ENCODE data around the gene ANTXR2. TPM values are rescaled to one million over a fixed set of nuclear protein-coding genes. Genes with fewer than 3 reads are reported as not detected.

The ANTXR2 gene
- total RNA-seq, 1 donor from 2014 or later, result 28.3 TPM

DNA sequence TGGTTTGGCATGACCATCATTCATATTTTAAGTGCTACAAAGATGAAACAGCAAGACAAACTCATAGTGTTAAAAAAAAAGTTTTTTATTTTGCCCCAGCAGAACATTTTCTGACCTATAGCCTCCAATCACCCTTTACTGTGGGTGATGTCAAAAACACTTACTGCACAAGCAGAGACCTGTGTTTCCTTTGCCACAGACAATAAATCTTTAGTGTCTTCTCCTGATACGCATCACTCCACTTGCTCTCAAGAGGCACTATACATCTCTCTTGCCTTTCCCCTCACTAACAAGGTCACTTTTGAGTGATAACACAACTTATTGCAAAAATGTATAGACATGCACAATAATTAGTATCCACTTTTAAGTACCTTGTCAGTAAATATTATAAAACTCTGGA, 125.6 kb downstream of the ANTXR2 start:
- Histone ChIP-seq H3K36me3 (no peaks in the 10 kb centered on the region), H3K27ac (no peak overlapping the region), H4K20me1 (ENCODE audit: low read depth) (no peaks in the 10 kb centered on the region), H3K4me1 (no peaks in the 10 kb centered on the region), H3K27me3 (no peaks in the 10 kb centered on the region), H3K4me3 (no peak overlapping the region), H3K4me2 (no peak overlapping the region), H3K9ac (no peak overlapping the region), H3K79me2 (ENCODE audit: low read depth) (no peaks in the 10 kb centered on the region), H3K9me3 (ENCODE audit: low read depth) (no peaks in the 10 kb centered on the region), H2AFZ (replicated peaks) (no peak overlapping the region), H3F3A (ENCODE audit: low read depth) (no peaks in the 10 kb centered on the region)
- Mint-ChIP-seq H3K4me1 (peaks cover 3% of the 10 kb centered on the region), H3K27me3 (ENCODE audit: insufficient read depth, low read depth) (no peaks in the 10 kb centered on the region), H3K9me3 (no peaks in the 10 kb centered on the region), H3K4me3 (no peak overlapping the region), H3K36me3 (no peaks in the 10 kb centered on the region), H3K27ac (no peak overlapping the region)
- TF ChIP-seq, protein P1, sequence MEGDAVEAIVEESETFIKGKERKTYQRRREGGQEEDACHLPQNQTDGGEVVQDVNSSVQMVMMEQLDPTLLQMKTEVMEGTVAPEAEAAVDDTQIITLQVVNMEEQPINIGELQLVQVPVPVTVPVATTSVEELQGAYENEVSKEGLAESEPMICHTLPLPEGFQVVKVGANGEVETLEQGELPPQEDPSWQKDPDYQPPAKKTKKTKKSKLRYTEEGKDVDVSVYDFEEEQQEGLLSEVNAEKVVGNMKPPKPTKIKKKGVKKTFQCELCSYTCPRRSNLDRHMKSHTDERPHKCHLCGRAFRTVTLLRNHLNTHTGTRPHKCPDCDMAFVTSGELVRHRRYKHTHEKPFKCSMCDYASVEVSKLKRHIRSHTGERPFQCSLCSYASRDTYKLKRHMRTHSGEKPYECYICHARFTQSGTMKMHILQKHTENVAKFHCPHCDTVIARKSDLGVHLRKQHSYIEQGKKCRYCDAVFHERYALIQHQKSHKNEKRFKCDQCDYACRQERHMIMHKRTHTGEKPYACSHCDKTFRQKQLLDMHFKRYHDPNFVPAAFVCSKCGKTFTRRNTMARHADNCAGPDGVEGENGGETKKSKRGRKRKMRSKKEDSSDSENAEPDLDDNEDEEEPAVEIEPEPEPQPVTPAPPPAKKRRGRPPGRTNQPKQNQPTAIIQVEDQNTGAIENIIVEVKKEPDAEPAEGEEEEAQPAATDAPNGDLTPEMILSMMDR (IDR thresholded peaks at IDR 0.05), result no peak
- TF ChIP-seq EZH2phosphoT487 (IDR thresholded peaks at IDR 0.05) (no peak), EZH2 (IDR thresholded peaks at IDR 0.05) (no peak)
- no peak for DNase-seq (ENCODE audit: low spot score)

DNA sequence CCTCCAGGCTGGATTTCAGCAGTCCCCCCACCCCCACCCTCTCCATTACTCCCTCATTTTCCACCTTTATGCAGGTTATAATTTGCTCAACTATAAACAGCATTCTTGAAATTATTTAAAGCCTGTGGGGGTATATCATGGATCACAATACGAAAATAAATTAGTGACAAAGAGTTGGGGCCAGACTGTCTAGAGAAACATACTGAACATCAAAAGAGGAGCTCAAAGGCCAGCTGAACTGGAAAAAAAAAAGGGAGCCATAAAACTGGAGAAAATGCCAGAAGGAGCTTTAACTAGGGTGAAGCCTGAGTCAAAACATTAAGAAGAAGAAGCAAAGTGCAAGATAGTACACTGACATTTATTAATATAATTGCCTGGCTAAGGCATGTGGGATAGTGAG, 137.8 kb downstream of the ANTXR2 start:
- H3K27me3 Mint-ChIP-seq (ENCODE audit: insufficient read depth, low read depth), result no peaks in the 10 kb centered on the region
- H3K4me3 Mint-ChIP-seq, result no peak overlapping the region
- TF ChIP-seq EZH2 (IDR thresholded peaks at IDR 0.05) (no peak), EZH2phosphoT487 (IDR thresholded peaks at IDR 0.05) (no peak)
- TF ChIP-seq, protein P1 (IDR thresholded peaks at IDR 0.05), result no peak
- Histone ChIP-seq H2AFZ (replicated peaks) (no peak overlapping the region), H3K79me2 (ENCODE audit: low read depth) (no peaks in the 10 kb centered on the region), H3K9ac (no peak overlapping the region), H3K9me3 (ENCODE audit: low read depth) (no peaks in the 10 kb centered on the region), H3F3A (ENCODE audit: low read depth) (no peaks in the 10 kb centered on the region), H3K4me3 (no peak overlapping the region), H3K4me1 (no peaks in the 10 kb centered on the region), H3K27ac (no peak overlapping the region), H3K4me2 (no peak overlapping the region), H3K36me3 (no peaks in the 10 kb centered on the region), H3K27me3 (no peaks in the 10 kb centered on the region), H4K20me1 (ENCODE audit: low read depth) (no peaks in the 10 kb centered on the region)
- H3K27ac Mint-ChIP-seq, result no peak overlapping the region
- H3K36me3 Mint-ChIP-seq, result no peaks in the 10 kb centered on the region
- no peaks in the 10 kb centered on the region for H3K9me3 Mint-ChIP-seq
- H3K4me1 Mint-ChIP-seq, result peaks cover 2% of the 10 kb centered on the region
- DNase-seq (ENCODE audit: low spot score), result no peak

DNA sequence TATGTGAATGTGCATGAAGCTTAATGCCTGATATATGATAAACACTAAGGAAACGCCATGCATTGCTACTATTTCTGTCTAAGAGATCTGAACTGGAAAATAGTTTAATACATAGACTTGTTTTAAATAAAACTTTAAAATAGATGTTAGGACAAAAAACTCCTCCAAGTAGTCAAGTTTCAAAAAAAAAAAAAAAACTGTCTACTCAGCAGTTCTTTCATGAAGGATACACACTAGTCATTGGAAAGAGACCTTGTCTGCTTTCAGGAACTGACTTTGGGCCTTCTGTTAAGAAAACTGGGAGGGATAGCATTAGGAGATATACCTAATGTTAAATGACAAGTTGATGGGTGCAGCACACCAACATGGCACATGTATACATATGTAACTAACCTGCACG, 138.4 kb downstream of the ANTXR2 start:
- Histone ChIP-seq H3K4me3 (no peak overlapping the region), H3K79me2 (ENCODE audit: low read depth) (no peaks in the 10 kb centered on the region), H3K27ac (no peak overlapping the region), H4K20me1 (ENCODE audit: low read depth) (no peaks in the 10 kb centered on the region), H3K4me1 (no peaks in the 10 kb centered on the region), H3K9me3 (ENCODE audit: low read depth) (no peaks in the 10 kb centered on the region), H3K36me3 (no peaks in the 10 kb centered on the region), H3K4me2 (no peak overlapping the region), H3K27me3 (no peaks in the 10 kb centered on the region), H3F3A (ENCODE audit: low read depth) (no peaks in the 10 kb centered on the region), H2AFZ (replicated peaks) (no peak overlapping the region), H3K9ac (no peak overlapping the region)
- H3K27ac Mint-ChIP-seq, result no peak overlapping the region
- H3K36me3 Mint-ChIP-seq, result no peaks in the 10 kb centered on the region
- H3K9me3 Mint-ChIP-seq, result no peaks in the 10 kb centered on the region
- TF ChIP-seq EZH2 (IDR thresholded peaks at IDR 0.05), result no peak
- TF ChIP-seq, protein P1 (IDR thresholded peaks at IDR 0.05), result no peak
- H3K4me3 Mint-ChIP-seq, result no peak overlapping the region
- DNase-seq (ENCODE audit: low spot score), result no peak
- peaks cover 2% of the 10 kb centered on the region for H3K4me1 Mint-ChIP-seq
- no peaks in the 10 kb centered on the region for H3K27me3 Mint-ChIP-seq (ENCODE audit: insufficient read depth, low read depth)

DNA sequence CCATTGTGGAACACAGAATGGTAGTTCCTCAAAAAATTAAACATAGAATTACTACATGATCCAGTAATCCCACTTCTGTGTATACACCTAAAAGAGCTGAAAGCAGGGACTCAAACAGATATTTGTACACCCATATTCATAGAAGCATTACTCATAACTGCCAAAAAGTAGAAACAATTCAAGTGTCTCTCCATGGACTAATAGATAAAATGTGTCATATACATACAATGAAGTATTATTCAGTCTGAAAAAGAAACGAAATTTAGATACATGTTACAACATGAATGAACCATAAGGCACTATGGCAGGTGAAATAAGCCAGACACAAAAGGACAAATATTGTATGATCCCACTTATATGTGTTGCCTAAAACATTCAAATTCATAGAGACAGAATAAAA, 145.1 kb downstream of the ANTXR2 start:
- H3K4me1 ChIP-seq, result no peaks in the 10 kb centered on the region
- H3K27ac ChIP-seq, result no peak overlapping the region
- Mint-ChIP-seq H3K4me1 (no peaks in the 10 kb centered on the region), H3K27ac (no peak overlapping the region), H3K36me3 (no peaks in the 10 kb centered on the region), H3K4me3 (no peak overlapping the region), H3K27me3 (ENCODE audit: insufficient read depth, low read depth) (no peaks in the 10 kb centered on the region), H3K9me3 (no peaks in the 10 kb centered on the region)
- no peak overlapping the region for H3K4me2 ChIP-seq
- H3K9ac ChIP-seq, result no peak overlapping the region
- no peak for DNase-seq (ENCODE audit: low spot score)
- no peaks in the 10 kb centered on the region for H4K20me1 ChIP-seq (ENCODE audit: low read depth)
- TF ChIP-seq EZH2 (IDR thresholded peaks at IDR 0.05) (no peak), EZH2phosphoT487 (IDR thresholded peaks at IDR 0.05) (no peak)
- TF ChIP-seq, protein P1 (IDR thresholded peaks at IDR 0.05), result no peak
- no peaks in the 10 kb centered on the region for H3K27me3 ChIP-seq
- no peaks in the 10 kb centered on the region for H3K79me2 ChIP-seq (ENCODE audit: low read depth)
- no peak overlapping the region for H3K4me3 ChIP-seq
- H2AFZ ChIP-seq (replicated peaks), result no peak overlapping the region
- no peaks in the 10 kb centered on the region for H3K36me3 ChIP-seq
- no peaks in the 10 kb centered on the region for H3F3A ChIP-seq (ENCODE audit: low read depth)
- no peaks in the 10 kb centered on the region for H3K9me3 ChIP-seq (ENCODE audit: low read depth)

Measured in neural progenitor cell (in vitro differentiated cells).